GM21825 (cell line): Measurements from ENCODE around the gene SDF4.
"Not testable (repeated sequence)": the region's sequence is repeated elsewhere in the genome, so short reads cannot be mapped to it uniquely, and the experiment has no call there.

ENCODE experiments used
- ATAC-seq: cut with Tn5 transposase; IDR thresholded peaks from one replicate; pipeline ENCODE4 v1.9.1; 2021; ENCODE audit warnings: mild to moderate bottlenecking, moderate library complexity; ENCODE audit not compliant: unreplicated experiment

Gene SDF4

GRCh38 chr1:1181129-1181937, 50.5 kb downstream of the SDF4 start:
- ATAC-seq = no peak

GRCh38 chr1:1179983-1180861, 51.6 kb downstream of the SDF4 start:
- ATAC-seq = no peak

- ATAC-seq = no peak
Observed at GRCh38 chr1:1179346-1179982, 52.3 kb downstream of the SDF4 start.

GRCh38 chr1:1178794-1179331, 52.9 kb downstream of the SDF4 start:
- no peak for ATAC-seq

GRCh38 chr1:1177452-1178206, 54.2 kb downstream of the SDF4 start:
- no peak for ATAC-seq

GRCh38 chr1:1176931-1177330, 54.9 kb downstream of the SDF4 start:
- ATAC-seq = no peak

GRCh38 chr1:1176063-1176761, 55.6 kb downstream of the SDF4 start:
- not testable (repeated sequence) for ATAC-seq

GRCh38 chr1:1175221-1176062, 56.4 kb downstream of the SDF4 start:
- ATAC-seq = no peak

GRCh38 chr1:1173793-1174415, 57.9 kb downstream of the SDF4 start, which contains the start of gene TTLL10:
Gene TTLL10 (plus strand): TSS chr1:1173880. CDS start chr1:1179216, 5,336 bp downstream.
- no peak for ATAC-seq

GRCh38 chr1:1173061-1173792, 58.6 kb downstream of the SDF4 start:
- no peak for ATAC-seq

- no peak for ATAC-seq
Observed at GRCh38 chr1:1171546-1172340, 60.1 kb downstream of the SDF4 start.

- ATAC-seq = no peak
Observed at GRCh38 chr1:1171161-1171545, 60.6 kb downstream of the SDF4 start.

- no peak for ATAC-seq
Observed at GRCh38 chr1:1170215-1171091, 61.3 kb downstream of the SDF4 start.

- ATAC-seq = no peak
Observed at GRCh38 chr1:1169429-1170214, 62.2 kb downstream of the SDF4 start.
